ENCODE measurements around the gene ZNF565. TPM values are rescaled to one million over a fixed set of nuclear protein-coding genes. Genes with fewer than 3 reads are reported as not detected.

ZNF565 gene
- total RNA-seq, 4 donors from 2014 or later = 1.4 to 4.5 (median 3.7) TPM

- intact Hi-C loops (cut with DNase I; ENCODE audit: low total_unique reads) = loop anchor here (5.0 kb wide), 1 partner anchor 47 kb away; no protein-coding TSS in a partner anchor
- TF ChIP-seq CTCF (IDR thresholded peaks at IDR 0.05) (no peak), POLR2A (IDR thresholded peaks at IDR 0.05) (no peak)
- no peak for DNase-seq (ENCODE audit: low spot score in 2 of 2)
- H3K4me3 ChIP-seq (ENCODE audit: low read depth, poor library complexity, severe bottlenecking) = no peak overlapping the region
- WGBS, 2 donors = 33 to 38% methylated on average over 9 of the region's 9 CpGs
Measured at GRCh38 chr19:36169084-36169760, 45.2 kb downstream of the ZNF565 start.

GRCh38 chr19:36163813-36164212 lies 50.7 kb downstream of the ZNF565 start:
- WGBS, 2 donors = 97% methylated on average over 12 of the region's 12 CpGs
- no peak for DNase-seq (ENCODE audit: low spot score in 2 of 2)
- intact Hi-C loops (cut with DNase I; ENCODE audit: low total_unique reads) = no loop called here
- no peak for TF ChIP-seq POLR2A (IDR thresholded peaks at IDR 0.05)
- no peak for TF ChIP-seq CTCF (IDR thresholded peaks at IDR 0.05)
- no peak overlapping the region for H3K4me3 ChIP-seq (ENCODE audit: low read depth, poor library complexity, severe bottlenecking)

- intact Hi-C loops (cut with DNase I; ENCODE audit: low total_unique reads) = no loop called here
- WGBS, 2 donors = 82 to 91% methylated on average over 7 of the region's 7 CpGs
- no peak overlapping the region for H3K4me3 ChIP-seq (ENCODE audit: low read depth, poor library complexity, severe bottlenecking)
- DNase-seq (ENCODE audit: low spot score in 2 of 2) = no peak
- TF ChIP-seq CTCF (IDR thresholded peaks at IDR 0.05) = no peak
- TF ChIP-seq POLR2A (IDR thresholded peaks at IDR 0.05) = no peak
Measured at GRCh38 chr19:36160821-36161596, 53.5 kb downstream of the ZNF565 start.

GRCh38 chr19:36153126-36153525 lies 61.3 kb downstream of the ZNF565 start:
- H3K4me3 ChIP-seq (ENCODE audit: low read depth, poor library complexity, severe bottlenecking) = no peak overlapping the region
- TF ChIP-seq POLR2A (IDR thresholded peaks at IDR 0.05) (no peak), CTCF (IDR thresholded peaks at IDR 0.05) (no peak)
- WGBS, 2 donors = 93 to 96% methylated on average over 10 of the region's 10 CpGs
- intact Hi-C loops (cut with DNase I; ENCODE audit: low total_unique reads) = no loop called here
- no peak for DNase-seq (ENCODE audit: low spot score in 2 of 2)

GRCh38 chr19:36152352-36153091 lies 61.9 kb downstream of the ZNF565 start, which contains the start of gene COX7A1:
COX7A1 (minus strand) TSS chr19:36152447; CDS start chr19:36152407, 40 bp downstream.
- peak; percentile 55 to 95 for DNase-seq (ENCODE audit: low spot score in 2 of 2)
- no peak for TF ChIP-seq CTCF (IDR thresholded peaks at IDR 0.05)
- no peak for TF ChIP-seq POLR2A (IDR thresholded peaks at IDR 0.05)
- intact Hi-C loops (cut with DNase I; ENCODE audit: low total_unique reads) = no loop called here
- 28 to 36% methylated on average over 24 to 30 of the region's 40 CpGs for WGBS, 2 donors
- peak within 1 kb of the TSS; percentile 38 for H3K4me3 ChIP-seq (ENCODE audit: low read depth, poor library complexity, severe bottlenecking)
